Activated T-helper 2 cell treated with anti-CD3 and anti-CD28 coated beads, Interferon-gamma antibody, Interleukin-2, Interleukin-4, amounts not matched to agents 10 μg/mL and 5 μg/mL and 100 μg/mL, durations not matched to agents 14 hours and 24 hours and 36 hours (primary cell): ENCODE data around the gene MPV17L2. TPM values are rescaled to one million over a fixed set of nuclear protein-coding genes. Genes with fewer than 3 reads are reported as not detected.
"Not testable (repeated sequence)": the region's sequence is repeated elsewhere in the genome, so short reads cannot be mapped to it uniquely, and the experiment has no call there.

Experiments
- DNase-seq: peaks from one replicate; pipeline ENCODE4 v3.0.0; 2021; ENCODE audit warnings: low spot score
- H3K27ac Mint-ChIP-seq: one replicate; pipeline ENCODE4 v1.8.0; 2021; ENCODE audit warnings: mixed read lengths
- H3K27me3 Mint-ChIP-seq: one replicate; pipeline ENCODE4 v1.8.0; 2021; ENCODE audit warnings: low read depth, mixed read lengths
- H3K36me3 Mint-ChIP-seq: one replicate; pipeline ENCODE4 v1.8.0; 2021; ENCODE audit warnings: low read depth, mixed read lengths
- H3K4me1 Mint-ChIP-seq: one replicate; pipeline ENCODE4 v1.8.0; 2021; ENCODE audit warnings: low read depth, mixed read lengths
- H3K4me3 Mint-ChIP-seq: one replicate; pipeline ENCODE4 v1.8.0; 2021; ENCODE audit warnings: low read depth, mild to moderate bottlenecking, moderate library complexity, mixed read lengths
- H3K9me3 Mint-ChIP-seq: one replicate; pipeline ENCODE4 v1.8.0; 2021; ENCODE audit warnings: mixed read lengths
- intact Hi-C: fragments of 100-400 bp; cut with micrococcal nuclease; formaldehyde crosslinking; loops from one replicate; pipeline ENCODE4 v1.15.1; 2023
- total RNA-seq: library from RNA; stranded (reverse); gene quantifications from 2 replicates; pipeline ENCODE4 v1.2.3, GENCODE V29; 2022

Gene MPV17L2
- total RNA-seq, 1 donor from 2014 or later: 14.5 TPM

GRCh38 chr19:18155095-18156087 is 37.6 kb upstream of the MPV17L2 start:
- Mint-ChIP-seq H3K27ac (no peak overlapping the region), H3K9me3 (no peaks in the 10 kb centered on the region), H3K36me3 (peaks cover 6% of the 10 kb centered on the region), H3K4me3 (peak overlapping the region; percentile 39), H3K4me1 (peaks cover 23% of the 10 kb centered on the region), H3K27me3 (no peaks in the 10 kb centered on the region)
- no peak for DNase-seq
- intact Hi-C loops: no loop called here

- Mint-ChIP-seq H3K4me1 (peaks cover 25% of the 10 kb centered on the region), H3K27me3 (no peaks in the 10 kb centered on the region), H3K27ac (no peak overlapping the region), H3K9me3 (no peaks in the 10 kb centered on the region), H3K4me3 (no peak overlapping the region), H3K36me3 (peaks cover 8% of the 10 kb centered on the region)
- DNase-seq: no peak
- intact Hi-C loops: no loop called here
Measured at GRCh38 chr19:18156268-18156667, 36.8 kb upstream of the MPV17L2 start.

- H3K36me3 Mint-ChIP-seq: peaks cover 8% of the 10 kb centered on the region
- H3K9me3 Mint-ChIP-seq: no peaks in the 10 kb centered on the region
- peaks cover 23% of the 10 kb centered on the region for H3K4me1 Mint-ChIP-seq
- no peaks in the 10 kb centered on the region for H3K27me3 Mint-ChIP-seq
- intact Hi-C loops: no loop called here
- no peak overlapping the region for H3K27ac Mint-ChIP-seq
- DNase-seq: no peak
- no peak overlapping the region for H3K4me3 Mint-ChIP-seq
Measured at GRCh38 chr19:18156841-18157464, 36.1 kb upstream of the MPV17L2 start.

DNA sequence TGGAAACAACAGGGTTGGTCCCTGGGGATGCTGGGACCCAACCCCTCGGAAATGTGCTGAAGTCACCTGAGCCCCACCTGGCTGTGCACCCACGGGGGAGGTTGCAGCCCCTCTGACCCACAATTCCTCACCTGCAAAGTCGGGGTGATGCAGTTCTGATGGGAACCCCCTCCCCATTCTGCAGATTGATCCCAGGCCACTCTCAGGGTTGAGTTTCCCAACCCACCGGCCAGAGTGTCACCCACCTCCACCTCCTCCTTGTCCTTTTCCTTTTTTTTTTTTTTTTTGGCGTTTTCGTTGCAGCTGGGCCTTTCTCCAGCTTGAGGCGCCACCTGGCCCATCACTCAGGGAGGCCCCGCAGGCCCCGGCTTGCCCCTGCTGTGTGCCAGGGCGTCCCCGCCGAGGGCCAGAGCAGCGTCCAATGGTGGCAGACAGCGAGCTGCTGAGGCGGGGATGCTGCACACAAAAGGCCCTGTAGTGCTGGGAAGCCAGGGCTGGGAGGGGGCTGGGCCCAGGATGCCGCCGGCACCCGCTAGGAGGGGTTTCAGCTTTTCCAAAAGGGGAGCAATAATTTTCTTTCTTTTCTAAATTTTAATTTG is 35.5 kb upstream of the MPV17L2 start:
- no peak for DNase-seq
- no peaks in the 10 kb centered on the region for H3K27me3 Mint-ChIP-seq
- no peak overlapping the region for H3K4me3 Mint-ChIP-seq
- H3K4me1 Mint-ChIP-seq: peaks cover 18% of the 10 kb centered on the region
- peaks cover 8% of the 10 kb centered on the region for H3K36me3 Mint-ChIP-seq
- H3K27ac Mint-ChIP-seq: no peak overlapping the region
- no peaks in the 10 kb centered on the region for H3K9me3 Mint-ChIP-seq
- intact Hi-C loops: no loop called here

- intact Hi-C loops: no loop called here
Measured at GRCh38 chr19:18158467-18158866, 34.6 kb upstream of the MPV17L2 start.

GRCh38 chr19:18159059-18159616 is 33.9 kb upstream of the MPV17L2 start:
- peaks cover 12% of the 10 kb centered on the region for H3K4me1 Mint-ChIP-seq
- H3K9me3 Mint-ChIP-seq, H3K4me3 Mint-ChIP-seq, H3K27me3 Mint-ChIP-seq, H3K27ac Mint-ChIP-seq, DNase-seq, intact Hi-C loops, H3K36me3 Mint-ChIP-seq: not testable (repeated sequence)

More at GRCh38 chr19:18158467-18158866, 34.6 kb upstream of the MPV17L2 start:
- no peak for DNase-seq
- Mint-ChIP-seq H3K4me1 (peaks cover 16% of the 10 kb centered on the region), H3K9me3 (no peaks in the 10 kb centered on the region), H3K4me3 (no peak overlapping the region), H3K27ac (no peak overlapping the region), H3K27me3 (no peaks in the 10 kb centered on the region), H3K36me3 (peaks cover 8% of the 10 kb centered on the region)

GRCh38 chr19:18159810-18160209 is 33.2 kb upstream of the MPV17L2 start:
- DNase-seq: no peak
- H3K9me3 Mint-ChIP-seq: no peaks in the 10 kb centered on the region
- no peaks in the 10 kb centered on the region for H3K27me3 Mint-ChIP-seq
- intact Hi-C loops: loop anchor here (10.0 kb wide), 1 partner anchor 155 kb away; the partner anchor contains the start of gene ARRDC2
- peaks cover 10% of the 10 kb centered on the region for H3K36me3 Mint-ChIP-seq
- peaks cover 7% of the 10 kb centered on the region for H3K4me1 Mint-ChIP-seq
- H3K4me3 Mint-ChIP-seq: no peak overlapping the region
- no peak overlapping the region for H3K27ac Mint-ChIP-seq

- Mint-ChIP-seq H3K36me3 (peaks cover 11% of the 10 kb centered on the region), H3K9me3 (no peaks in the 10 kb centered on the region), H3K4me3 (peak overlapping the region; percentile 57), H3K4me1 (peaks cover 5% of the 10 kb centered on the region), H3K27me3 (no peaks in the 10 kb centered on the region), H3K27ac (peak overlapping the region; percentile 50)
- no peak for DNase-seq
- intact Hi-C loops: loop anchor here (10.0 kb wide), 1 partner anchor 156 kb away; the partner anchor contains the start of gene ARRDC2
Measured at GRCh38 chr19:18160493-18160970, 32.5 kb upstream of the MPV17L2 start.

DNA sequence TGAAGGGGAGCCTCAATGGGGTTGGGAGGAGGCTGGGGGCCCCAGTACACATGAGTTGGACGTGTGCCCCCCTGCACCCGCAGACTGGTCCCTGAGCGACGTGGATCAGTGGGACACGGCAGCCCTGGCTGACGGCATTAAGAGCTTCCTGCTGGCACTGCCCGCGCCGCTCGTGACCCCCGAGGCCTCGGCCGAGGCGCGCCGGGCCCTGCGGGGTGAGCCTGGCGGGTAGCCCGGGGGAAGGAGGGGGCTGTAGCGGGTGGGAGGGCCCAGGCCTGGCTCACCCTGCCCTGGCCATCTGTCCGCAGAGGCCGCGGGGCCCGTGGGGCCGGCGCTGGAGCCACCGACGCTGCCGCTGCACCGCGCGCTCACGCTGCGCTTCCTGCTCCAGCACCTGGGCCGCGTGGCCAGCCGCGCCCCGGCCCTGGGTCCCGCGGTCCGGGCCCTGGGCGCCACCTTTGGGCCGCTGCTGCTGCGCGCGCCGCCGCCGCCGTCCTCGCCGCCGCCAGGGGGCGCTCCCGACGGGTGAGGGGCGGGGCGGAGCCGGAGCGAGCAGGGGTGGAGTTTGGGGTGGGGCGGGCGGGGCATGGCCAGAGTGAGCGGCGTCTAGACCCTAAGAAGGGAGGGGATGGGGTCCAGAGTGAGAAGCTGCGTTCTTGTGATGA is 31.9 kb upstream of the MPV17L2 start:
- Mint-ChIP-seq H3K4me1 (peaks cover 5% of the 10 kb centered on the region), H3K9me3 (no peaks in the 10 kb centered on the region), H3K27me3 (no peaks in the 10 kb centered on the region), H3K4me3 (peak overlapping the region; percentile 57), H3K27ac (peak overlapping the region; percentile 50), H3K36me3 (peaks cover 17% of the 10 kb centered on the region)
- intact Hi-C loops: loop anchor here (10.0 kb wide), 1 partner anchor 156 kb away; the partner anchor contains the start of gene ARRDC2
- DNase-seq: peak; percentile 78

DNA sequence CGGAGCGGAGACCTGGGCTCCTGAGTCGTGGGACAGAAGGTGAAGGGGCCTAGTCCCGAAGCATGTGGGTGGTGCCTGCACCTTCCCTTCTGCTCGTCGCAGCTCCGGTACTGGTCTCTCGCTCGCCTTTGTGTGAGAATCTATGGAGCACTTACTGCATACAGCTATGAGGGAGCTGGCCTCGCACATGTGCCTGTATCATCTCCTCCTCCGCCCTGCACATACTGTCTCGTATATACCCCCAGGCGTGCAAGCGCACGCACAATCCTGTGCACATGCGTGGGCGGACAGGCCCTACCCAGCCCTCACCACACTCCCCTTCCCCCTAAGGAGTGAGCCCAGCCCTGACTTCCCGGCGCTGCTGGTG is 31.4 kb upstream of the MPV17L2 start:
- Mint-ChIP-seq H3K4me1 (peaks cover 2% of the 10 kb centered on the region), H3K36me3 (peaks cover 13% of the 10 kb centered on the region), H3K27me3 (no peaks in the 10 kb centered on the region), H3K27ac (no peak overlapping the region), H3K4me3 (peak overlapping the region; percentile 5), H3K9me3 (no peaks in the 10 kb centered on the region)
- no peak for DNase-seq
- intact Hi-C loops: loop anchor here (10.0 kb wide), 1 partner anchor 157 kb away; the partner anchor contains the start of gene ARRDC2

GRCh38 chr19:18164072-18164471 is 28.9 kb upstream of the MPV17L2 start:
- Mint-ChIP-seq H3K27me3 (no peaks in the 10 kb centered on the region), H3K9me3 (no peaks in the 10 kb centered on the region), H3K27ac (no peak overlapping the region), H3K4me1 (peaks cover 2% of the 10 kb centered on the region), H3K4me3 (no peak overlapping the region), H3K36me3 (peaks cover 21% of the 10 kb centered on the region)
- intact Hi-C loops: loop anchor here (10.0 kb wide), 1 partner anchor 159 kb away; the partner anchor contains the start of gene ARRDC2
- DNase-seq: no peak
